GM03348 (cell line): ENCODE measurements around the gene CA11.

Source experiments
- DNase-seq: peaks from one replicate; pipeline ENCODE4 v3.0.0; 2012; ENCODE audit warnings: low spot score

The CA11 gene

DNA sequence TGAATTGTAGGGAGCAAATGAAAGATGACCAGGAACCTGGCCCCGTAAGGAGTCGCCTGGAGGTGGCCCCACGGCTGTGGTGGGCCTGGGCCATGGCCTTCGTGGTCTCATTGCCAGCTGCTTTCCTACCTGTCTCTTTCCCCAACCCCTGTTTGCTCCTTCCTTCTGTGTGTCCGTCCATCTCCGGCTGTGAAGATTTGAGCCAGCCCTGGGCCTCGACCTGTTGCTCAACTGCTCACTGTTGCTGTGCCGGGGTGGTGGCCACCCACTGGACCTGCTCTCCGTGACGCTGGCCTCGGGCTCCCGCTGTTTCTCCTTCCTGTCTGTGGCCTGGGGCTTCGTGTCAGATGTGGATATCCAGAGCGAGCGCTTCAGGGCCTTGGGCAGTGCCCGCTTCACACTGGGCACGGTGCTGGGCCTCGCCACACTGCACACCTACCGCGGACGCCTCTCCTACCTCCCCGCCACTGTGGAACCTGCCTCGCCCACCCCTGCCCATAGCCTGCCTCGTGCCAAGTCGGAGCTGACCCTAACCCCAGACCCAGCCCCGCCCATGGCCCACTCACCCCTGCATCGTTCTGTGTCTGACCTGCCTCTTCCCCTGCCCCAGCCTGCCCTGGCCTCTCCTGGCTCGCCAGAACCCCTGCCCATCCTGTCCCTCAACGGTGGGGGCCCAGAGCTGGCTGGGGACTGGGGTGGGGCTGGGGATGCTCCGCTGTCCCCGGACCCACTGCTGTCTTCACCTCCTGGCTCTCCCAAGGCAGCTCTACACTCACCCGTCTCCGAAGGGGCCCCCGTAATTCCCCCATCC, 17.3 kb downstream of the CA11 start:
- DNase-seq, result no peak

DNA sequence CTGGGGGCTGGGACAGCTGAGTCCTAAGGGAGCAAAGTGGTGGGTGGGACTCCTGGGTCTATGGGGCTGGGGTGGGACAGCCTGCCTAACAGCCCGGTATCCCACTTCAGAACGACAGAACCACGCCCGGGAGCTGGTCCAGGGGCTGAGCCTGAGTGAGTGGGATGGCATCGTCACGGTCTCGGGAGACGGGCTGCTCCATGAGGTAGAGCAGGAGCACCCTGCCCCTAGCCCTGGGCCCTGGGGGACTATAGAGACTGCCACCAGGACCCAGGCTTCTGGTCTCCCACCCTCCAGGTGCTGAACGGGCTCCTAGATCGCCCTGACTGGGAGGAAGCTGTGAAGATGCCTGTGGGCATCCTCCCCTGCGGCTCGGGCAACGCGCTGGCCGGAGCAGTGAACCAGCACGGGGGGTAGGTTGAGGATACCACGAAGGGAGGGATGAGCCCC, 18.1 kb downstream of the CA11 start:
- no peak for DNase-seq

- DNase-seq, result no peak
Observed at GRCh38 chr19:48627201-48627864, 18.7 kb downstream of the CA11 start.

DNA sequence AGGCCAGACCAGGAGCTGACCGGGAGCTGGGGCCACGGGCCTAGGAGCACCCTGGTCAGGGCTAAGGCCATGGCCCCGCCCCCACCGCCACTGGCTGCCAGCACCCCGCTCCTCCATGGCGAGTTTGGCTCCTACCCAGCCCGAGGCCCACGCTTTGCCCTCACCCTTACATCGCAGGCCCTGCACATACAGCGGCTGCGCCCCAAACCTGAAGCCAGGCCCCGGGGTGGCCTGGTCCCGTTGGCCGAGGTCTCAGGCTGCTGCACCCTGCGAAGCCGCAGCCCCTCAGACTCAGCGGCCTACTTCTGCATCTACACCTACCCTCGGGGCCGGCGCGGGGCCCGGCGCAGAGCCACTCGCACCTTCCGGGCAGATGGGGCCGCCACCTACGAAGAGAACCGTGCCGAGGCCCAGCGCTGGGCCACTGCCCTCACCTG, 20.1 kb downstream of the CA11 start:
- no peak for DNase-seq

GRCh38 chr19:48624791-48625723, 20.9 kb downstream of the CA11 start:
- DNase-seq, result no peak

DNA sequence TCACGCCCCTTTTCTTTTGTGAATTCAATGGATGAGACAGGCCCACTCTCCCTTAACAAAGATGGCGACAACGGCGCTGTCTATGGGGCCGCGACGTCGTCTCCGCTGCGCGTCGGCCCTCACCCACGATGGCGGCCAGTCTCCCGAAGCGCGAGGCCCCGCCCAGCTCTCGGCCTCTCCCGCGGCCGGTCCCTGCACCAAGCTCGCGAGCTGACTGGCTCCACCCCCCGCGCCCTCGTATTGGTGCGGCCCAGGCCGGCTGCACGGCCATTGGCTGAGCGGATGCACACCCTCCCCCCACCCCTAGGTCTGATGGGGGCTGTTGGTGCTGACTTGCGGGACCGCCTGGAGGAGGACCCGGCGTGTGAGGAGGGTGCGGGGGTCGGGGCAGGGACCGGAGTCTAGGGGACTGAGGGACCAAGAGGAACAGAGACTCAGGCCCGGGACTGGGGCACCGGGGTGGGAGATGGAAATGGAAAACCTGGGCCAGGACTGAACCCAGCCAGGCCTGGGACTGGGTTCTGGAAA, 21.9 kb downstream of the CA11 start:
- peak; percentile 97 for DNase-seq

- no peak for DNase-seq
Observed at GRCh38 chr19:48623556-48624066, 22.4 kb downstream of the CA11 start.

GRCh38 chr19:48619692-48620585, 26.0 kb downstream of the CA11 start:
- no peak for DNase-seq

DNA sequence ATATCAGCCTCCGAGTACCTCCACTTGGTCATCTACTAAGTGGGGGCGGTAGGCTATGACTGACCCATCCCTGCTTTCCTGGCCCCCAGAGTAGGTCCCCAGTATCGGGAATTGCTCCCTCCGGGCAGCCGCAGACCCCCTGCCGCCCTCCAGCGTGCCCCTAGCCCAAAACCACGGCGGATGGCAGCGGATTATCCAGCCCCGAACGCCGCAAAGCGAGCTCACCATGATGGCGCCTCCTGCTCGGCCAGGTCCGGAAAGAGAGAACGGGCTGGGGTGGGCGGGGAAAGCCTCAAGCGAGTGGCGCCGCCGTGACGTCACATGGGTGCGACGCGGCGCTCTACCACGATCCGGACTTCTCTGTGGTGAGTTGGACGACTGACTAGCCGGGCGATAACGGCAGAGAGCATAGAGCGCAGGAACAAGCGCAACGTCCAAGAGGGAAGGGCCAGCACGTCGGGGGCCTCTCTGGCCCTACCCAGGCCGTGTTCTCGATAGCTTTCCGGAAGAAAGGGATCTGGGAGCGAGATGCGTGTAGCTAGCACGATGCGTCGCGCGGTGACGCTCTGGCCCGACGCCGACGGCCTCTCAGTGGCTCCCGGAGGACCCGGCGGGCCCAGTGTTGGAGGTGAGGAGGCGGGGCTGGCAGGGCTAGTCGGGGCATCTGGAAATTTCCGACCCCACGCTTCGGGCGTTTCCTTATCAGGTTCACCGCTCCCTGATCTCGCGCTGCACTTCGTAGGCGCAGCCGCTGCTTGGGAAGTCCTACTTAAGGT, 26.9 kb downstream of the CA11 start, which contains the start of the genes RPL18 and SPHK2:
Gene RPL18, minus strand, starts transcription at position 263 of the 776 bp plus-strand sequence. Its CDS starts 35 bp downstream, at position 228.
Gene SPHK2, plus strand, starts transcription at position 591 of the 776 bp plus-strand sequence. CDS start 1,009 bp downstream, outside the sequence.
- DNase-seq, result peak; percentile 98

GRCh38 chr19:48618278-48618915, 27.6 kb downstream of the CA11 start:
- no peak for DNase-seq

DNA sequence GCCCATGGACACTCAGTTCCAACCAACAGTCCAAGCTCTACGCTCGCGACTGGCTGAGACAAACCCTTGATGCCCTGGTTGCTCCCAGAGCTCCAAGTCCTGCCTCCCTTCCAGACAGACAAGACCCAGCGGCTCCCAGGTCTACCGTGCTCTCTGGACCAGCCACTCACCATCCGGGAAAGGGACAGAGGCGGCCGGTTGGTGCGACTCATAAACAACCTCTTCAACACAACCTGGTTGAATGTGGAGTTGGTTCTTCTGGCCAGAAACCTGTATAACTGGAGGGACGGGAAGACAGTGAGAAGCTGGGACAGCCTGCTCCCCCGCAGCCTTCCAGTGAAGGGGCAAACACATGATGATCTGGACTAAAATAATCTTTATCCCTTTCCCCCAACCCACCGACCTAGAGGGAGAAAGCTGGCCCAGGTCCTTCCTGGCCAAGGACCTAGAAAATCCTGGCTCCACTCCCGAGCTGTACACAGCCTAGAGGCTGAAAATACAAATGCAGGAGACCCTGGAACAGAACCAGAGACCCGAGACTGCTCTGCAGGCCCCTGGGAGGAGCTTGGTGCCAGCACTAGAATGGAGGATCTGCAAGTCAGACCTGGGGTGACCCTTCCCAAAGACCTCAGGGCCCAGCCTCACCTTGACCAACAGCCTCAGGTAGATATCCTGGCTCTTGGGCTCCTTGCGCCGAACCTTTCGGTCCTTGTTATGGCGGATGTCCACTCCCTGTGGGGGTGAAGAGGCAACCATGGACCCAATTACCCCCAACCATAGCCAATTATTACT, 28.6 kb downstream of the CA11 start:
- DNase-seq, result peak; percentile 32

GRCh38 chr19:48616491-48617056, 29.4 kb downstream of the CA11 start:
- no peak for DNase-seq

DNA sequence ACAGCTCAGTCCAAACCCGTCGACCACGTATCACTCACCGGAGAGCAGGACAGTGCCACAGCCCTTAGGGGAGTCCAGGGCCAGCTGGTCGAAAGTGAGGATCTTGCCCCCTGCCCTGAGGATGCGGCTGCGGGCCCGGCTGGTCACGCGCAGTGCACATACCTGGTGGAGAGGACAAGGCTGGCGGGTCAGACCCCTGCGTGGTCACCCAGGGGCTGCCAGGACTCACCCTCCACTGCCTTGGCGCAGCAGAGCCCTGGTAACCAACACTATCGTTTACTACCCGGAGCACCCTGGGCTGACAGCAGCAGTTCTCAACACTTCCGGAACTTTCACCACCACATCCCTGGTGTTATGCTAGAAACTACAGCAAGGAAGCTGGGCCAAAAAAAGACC, 29.9 kb downstream of the CA11 start:
- no peak for DNase-seq

DNA sequence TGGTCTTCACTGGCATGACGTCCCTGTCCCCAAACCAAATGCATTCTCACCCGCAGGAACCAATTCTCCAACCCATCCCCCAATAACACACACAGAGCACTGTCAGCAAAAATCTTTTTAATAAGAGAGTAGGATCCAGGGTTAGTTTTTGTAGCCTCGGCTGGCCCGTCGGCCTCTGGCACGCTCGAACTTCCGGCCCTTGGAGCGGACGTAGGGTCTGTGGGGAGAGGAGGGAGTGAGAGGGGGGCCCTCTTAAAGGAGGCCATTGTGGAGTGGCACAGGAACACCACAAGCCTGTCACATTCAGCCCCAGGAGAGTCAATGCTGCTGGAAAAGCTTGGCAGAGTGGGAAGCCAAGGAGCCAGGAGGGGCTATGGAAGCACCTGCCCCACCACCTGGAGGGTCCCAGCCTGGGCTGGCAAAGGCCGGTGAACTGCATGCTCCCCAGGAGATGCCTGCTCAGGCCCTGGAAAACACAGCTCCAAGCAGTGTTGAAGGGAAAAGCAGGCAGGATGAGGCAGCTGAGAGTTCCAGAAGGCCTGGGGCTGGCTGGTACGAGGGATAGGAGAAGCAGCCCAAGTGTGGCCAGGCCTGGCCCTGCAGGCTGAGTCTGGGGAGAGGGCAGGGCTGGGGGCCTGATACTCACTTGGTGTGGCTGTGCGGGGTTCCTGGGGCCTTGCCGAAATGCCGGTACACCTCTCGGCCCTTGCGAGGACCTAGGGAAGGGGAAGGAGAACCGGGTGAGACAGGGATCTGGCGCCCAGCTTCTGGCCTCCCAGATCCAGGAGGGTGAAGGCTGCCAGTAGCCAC, 30.6 kb downstream of the CA11 start:
- no peak for DNase-seq

DNA sequence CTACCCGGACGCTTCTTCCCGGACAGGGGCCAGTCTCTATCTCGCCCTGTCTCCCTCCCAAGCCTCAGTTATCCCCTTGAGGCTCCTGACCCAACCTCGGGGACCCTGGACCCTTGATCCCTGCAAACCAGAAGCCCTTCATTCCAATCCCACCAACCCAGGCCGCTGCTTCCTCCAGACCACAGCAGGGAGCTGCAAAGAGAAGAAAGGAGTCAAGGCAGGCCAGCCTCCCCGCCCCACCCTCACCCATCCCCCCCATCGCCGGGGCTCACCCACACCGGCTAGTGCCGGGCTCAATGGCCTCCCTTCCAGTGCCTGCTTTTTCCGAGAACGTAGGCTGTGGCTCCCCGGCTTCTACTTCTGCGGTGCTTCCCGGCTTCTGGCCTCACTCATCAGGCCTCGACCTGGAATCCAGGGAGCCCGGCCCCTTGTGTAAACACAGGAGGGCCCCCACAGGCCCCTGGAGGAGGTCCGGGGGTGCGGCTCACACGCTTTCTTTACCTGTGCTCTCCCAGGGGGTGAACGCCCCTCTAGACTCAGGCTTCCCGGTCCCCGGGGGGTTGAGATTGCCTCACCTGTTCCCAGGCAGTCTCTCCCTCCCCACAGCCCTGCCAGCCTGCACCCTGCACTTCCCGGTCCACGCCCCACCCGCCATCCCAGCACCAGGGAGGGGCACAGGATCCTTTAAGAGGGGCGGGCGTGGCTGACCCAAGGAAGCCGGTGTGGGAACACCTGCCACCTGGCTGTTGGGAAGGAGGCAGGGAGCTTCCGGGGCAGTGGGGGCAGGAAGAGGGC, 31.4 kb downstream of the CA11 start, which contains the start of gene FAM83E:
Gene FAM83E, minus strand, starts transcription at position 641 of the 795 bp plus-strand sequence. CDS start 1,704 bp downstream, outside the sequence.
- DNase-seq, result no peak

- no peak for DNase-seq
Observed at GRCh38 chr19:48613852-48614435, 32.0 kb downstream of the CA11 start.
